CD4-positive, alpha-beta T cell (primary cell): ENCODE results near the gene CREB3L2. TPM values are rescaled to one million over a fixed set of nuclear protein-coding genes. Genes with fewer than 3 reads are reported as not detected.
A peak's percentile ranks its signal among the peaks of the same experiment; 100 is the strongest.

Experiments used
- ATAC-seq: fragments of 200-7000 bp; cut with Tn5 transposase; one replicate; pipeline ENCODE4 v1.10.0; 2022; ENCODE audit warnings: mild to moderate bottlenecking; ENCODE audit not compliant: poor library complexity
- CTCF ChIA-PET: fragments of 350-600 bp; sonication (Branson Sonifier 250); formaldehyde crosslinking; loops from one replicate; lab custom pipeline; 2021; ENCODE audit warnings: antibody characterized with exemption, inconsistent platforms; lab: Charles Lee
- POLR2A ChIA-PET: fragments of 350-600 bp; sonication (Branson Sonifier 250); formaldehyde crosslinking; loops from one replicate; lab custom pipeline; 2021; ENCODE audit warnings: antibody characterized with exemption, inconsistent platforms; lab: Charles Lee
- DNase-seq, 14 experiments: peaks; one replicate each; pipeline ENCODE4 v3.0.0-alpha.2; 2013 to 2020; ENCODE audit warnings: mixed read lengths in 2 of 14
- H3K27ac ChIP-seq, 2 donors: one replicate each; pipeline versions ENCODE4 v1.5.1 to v1.7.0; 2013; ENCODE audit warnings: low read length in 2 of 2, low read depth in 1 of 2, mild to moderate bottlenecking in 1 of 2
- H3K27me3 ChIP-seq, 2 experiments: 1 replicate in 1 of 2; 2 replicates in 1 of 2; pipeline versions ENCODE4 v1.6.1 to v1.7.0; 2013; ENCODE audit warnings: low read length in 2 of 2, control low read depth in 1 of 2, mild to moderate bottlenecking in 1 of 2, moderate library complexity in 1 of 2; ENCODE audit not compliant: insufficient read depth in 2 of 2, control insufficient read depth in 1 of 2
- H3K36me3 ChIP-seq: one replicate; pipeline ENCODE4 v1.6.1; 2013; ENCODE audit warnings: low read length, control low read depth; ENCODE audit not compliant: insufficient read depth
- H3K4me1 ChIP-seq: one replicate; pipeline ENCODE4 v1.6.1; 2013; ENCODE audit warnings: low read length, control low read depth; ENCODE audit not compliant: insufficient read depth
- H3K4me3 ChIP-seq: one replicate; pipeline ENCODE4 v1.5.1; 2013; ENCODE audit warnings: mild to moderate bottlenecking, low read length, moderate library complexity
- H3K9me3 ChIP-seq, 2 experiments: 1 replicate in 1 of 2; 2 replicates in 1 of 2; pipeline versions ENCODE4 v1.6.1 to v1.7.0; 2013; ENCODE audit warnings: low read length in 2 of 2, mild to moderate bottlenecking in 2 of 2, control low read depth in 1 of 2, moderate library complexity in 1 of 2; ENCODE audit not compliant: control insufficient read depth in 1 of 2, insufficient read depth in 1 of 2
- H3K27ac Mint-ChIP-seq: one replicate; pipeline ENCODE4 v1.8.0; 2020; ENCODE audit warnings: mixed read lengths
- H3K27me3 Mint-ChIP-seq: one replicate; pipeline ENCODE4 v1.8.0; 2021; ENCODE audit warnings: mixed read lengths
- H3K36me3 Mint-ChIP-seq: one replicate; pipeline ENCODE4 v1.8.0; 2021; ENCODE audit warnings: low read depth, mixed read lengths
- H3K4me1 Mint-ChIP-seq: one replicate; pipeline ENCODE4 v1.8.0; 2021; ENCODE audit warnings: low read depth, mixed read lengths
- H3K4me3 Mint-ChIP-seq: one replicate; pipeline ENCODE4 v1.8.0; 2020; ENCODE audit warnings: mild to moderate bottlenecking, mixed read lengths
- H3K9me3 Mint-ChIP-seq: one replicate; pipeline ENCODE4 v1.8.0; 2020; ENCODE audit warnings: mixed read lengths
- intact Hi-C, 2 experiments: fragments of 100-400 bp; cut with DNase I in 1 of 2; cut with micrococcal nuclease in 1 of 2; formaldehyde crosslinking; loops; one replicate each; pipeline versions ENCODE4 v1.15.1 to v1.9.0; 2023 to 2025; cut with DNase I, micrococcal nuclease
- total RNA-seq, 174 experiments: library from RNA in 2 of 174; stranded (reverse) in 2 of 174; gene quantifications; one replicate each; pipeline ENCODE4 v1.2.3 and lab custom pipeline; 2021 to 2026
- TF ChIP-seq, protein P1 (sequence below): fragments of 200-600 bp; IDR thresholded peaks from one replicate; pipeline ENCODE4 v1.8.0; 2022; ENCODE audit warnings: antibody characterized with exemption, mild to moderate bottlenecking

CREB3L2 gene
- total RNA-seq, 2 experiments from 2014 or later, result 11.7 to 12.9 TPM

DNA sequence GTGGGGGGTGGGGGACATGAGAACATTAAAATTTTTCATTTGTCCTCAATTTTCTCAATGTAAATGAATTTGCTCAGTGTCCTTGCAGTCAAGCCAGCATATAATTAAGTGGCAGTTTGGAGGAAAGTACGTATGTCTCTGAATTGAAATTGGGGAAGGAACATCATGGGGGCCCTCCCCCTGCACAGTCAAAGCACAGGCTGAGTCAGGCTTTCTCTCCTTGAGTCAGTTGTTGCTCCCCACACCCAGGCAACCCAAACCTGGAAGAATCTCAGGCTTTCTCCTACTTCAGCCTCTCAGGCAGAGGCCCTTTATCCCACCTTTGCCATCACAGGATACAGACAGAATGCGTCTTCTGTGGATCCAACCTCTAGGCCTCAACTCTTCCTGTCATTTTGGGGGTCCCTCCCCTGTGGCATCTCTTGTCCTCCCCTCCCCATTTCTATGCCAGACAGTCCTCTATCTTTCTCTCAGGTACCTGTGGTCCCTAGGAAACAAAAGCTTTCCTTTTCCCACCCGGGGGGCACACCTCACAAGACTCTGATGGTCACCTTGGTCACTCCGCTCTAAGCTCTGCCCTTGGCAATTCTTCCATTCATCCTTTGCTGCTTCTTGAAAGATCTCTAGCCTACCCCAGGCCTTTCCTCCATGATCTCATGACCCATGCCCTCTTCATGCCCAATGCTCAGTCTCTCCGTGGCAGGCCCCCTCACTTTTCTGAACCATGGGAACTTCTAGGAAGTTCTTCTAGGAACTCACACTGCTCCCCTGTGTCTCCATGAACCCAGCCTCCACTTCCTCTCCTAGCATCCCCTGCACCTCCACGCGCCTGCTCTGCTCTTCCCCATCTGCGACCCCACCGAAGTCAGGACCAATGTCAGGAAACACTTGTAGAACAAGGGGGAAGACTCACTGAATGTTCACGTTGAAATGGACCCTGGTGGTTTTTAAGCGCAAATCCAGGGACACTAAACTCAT, 40.4 kb downstream of the CREB3L2 start:
- no peak overlapping the region for H3K4me3 Mint-ChIP-seq
- Histone ChIP-seq H3K4me1 (peaks cover 2% of the 10 kb centered on the region), H3K27ac (no peak overlapping the region), H3K9me3 (no peaks in the 10 kb centered on the region), H3K36me3 (no peaks in the 10 kb centered on the region), H3K27me3 (no peaks in the 10 kb centered on the region), H3K4me3 (no peak overlapping the region)
- peak in 2 of 14 experiments; percentile 43 to 53 for DNase-seq
- H3K27ac Mint-ChIP-seq, result no peak overlapping the region
- no peak for ATAC-seq
- H3K27me3 Mint-ChIP-seq, result no peaks in the 10 kb centered on the region
- H3K9me3 Mint-ChIP-seq, result no peaks in the 10 kb centered on the region
- peaks cover 9% of the 10 kb centered on the region for H3K4me1 Mint-ChIP-seq
- CTCF ChIA-PET, result no interaction called here
- TF ChIP-seq, protein P1, sequence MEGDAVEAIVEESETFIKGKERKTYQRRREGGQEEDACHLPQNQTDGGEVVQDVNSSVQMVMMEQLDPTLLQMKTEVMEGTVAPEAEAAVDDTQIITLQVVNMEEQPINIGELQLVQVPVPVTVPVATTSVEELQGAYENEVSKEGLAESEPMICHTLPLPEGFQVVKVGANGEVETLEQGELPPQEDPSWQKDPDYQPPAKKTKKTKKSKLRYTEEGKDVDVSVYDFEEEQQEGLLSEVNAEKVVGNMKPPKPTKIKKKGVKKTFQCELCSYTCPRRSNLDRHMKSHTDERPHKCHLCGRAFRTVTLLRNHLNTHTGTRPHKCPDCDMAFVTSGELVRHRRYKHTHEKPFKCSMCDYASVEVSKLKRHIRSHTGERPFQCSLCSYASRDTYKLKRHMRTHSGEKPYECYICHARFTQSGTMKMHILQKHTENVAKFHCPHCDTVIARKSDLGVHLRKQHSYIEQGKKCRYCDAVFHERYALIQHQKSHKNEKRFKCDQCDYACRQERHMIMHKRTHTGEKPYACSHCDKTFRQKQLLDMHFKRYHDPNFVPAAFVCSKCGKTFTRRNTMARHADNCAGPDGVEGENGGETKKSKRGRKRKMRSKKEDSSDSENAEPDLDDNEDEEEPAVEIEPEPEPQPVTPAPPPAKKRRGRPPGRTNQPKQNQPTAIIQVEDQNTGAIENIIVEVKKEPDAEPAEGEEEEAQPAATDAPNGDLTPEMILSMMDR, result no peak
- H3K36me3 Mint-ChIP-seq, result no peaks in the 10 kb centered on the region
- intact Hi-C loops, result no loop called here
- POLR2A ChIA-PET, result no interaction called here

DNA sequence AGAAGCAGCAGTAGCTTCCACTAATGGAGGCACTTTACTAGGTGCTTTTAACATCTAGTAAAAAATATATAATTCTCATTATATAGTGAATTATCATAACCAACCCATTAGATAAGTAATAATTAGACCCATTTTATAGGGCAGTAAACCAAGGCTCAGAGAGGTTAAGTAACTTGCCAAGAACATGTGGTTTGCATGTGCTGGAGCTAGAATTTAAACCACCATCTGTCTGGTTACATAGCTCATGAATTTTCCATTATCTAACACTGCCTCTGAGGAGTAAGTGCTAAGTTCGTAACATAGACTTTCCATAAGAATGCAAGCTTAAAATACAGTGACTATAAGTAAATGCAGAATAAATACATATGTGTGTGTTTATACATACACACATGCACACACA, 41.9 kb downstream of the CREB3L2 start:
- POLR2A ChIA-PET, result no interaction called here
- H3K9me3 ChIP-seq, result no peaks in the 10 kb centered on the region
- no peaks in the 10 kb centered on the region for H3K27me3 ChIP-seq
- H3K4me3 Mint-ChIP-seq, result no peak overlapping the region
- DNase-seq (no peak), ATAC-seq (no peak)
- CTCF ChIA-PET, result no interaction called here
- no peak overlapping the region for H3K27ac ChIP-seq
- peaks cover 2% of the 10 kb centered on the region for H3K4me1 ChIP-seq
- H3K27me3 Mint-ChIP-seq, result no peaks in the 10 kb centered on the region
- H3K36me3 ChIP-seq, result no peaks in the 10 kb centered on the region
- no peaks in the 10 kb centered on the region for H3K9me3 Mint-ChIP-seq
- no peaks in the 10 kb centered on the region for H3K36me3 Mint-ChIP-seq
- TF ChIP-seq, protein P1, result no peak
- H3K4me1 Mint-ChIP-seq, result no peaks in the 10 kb centered on the region
- H3K4me3 ChIP-seq, result no peak overlapping the region
- intact Hi-C loops, result no loop called here
- H3K27ac Mint-ChIP-seq, result no peak overlapping the region

DNA sequence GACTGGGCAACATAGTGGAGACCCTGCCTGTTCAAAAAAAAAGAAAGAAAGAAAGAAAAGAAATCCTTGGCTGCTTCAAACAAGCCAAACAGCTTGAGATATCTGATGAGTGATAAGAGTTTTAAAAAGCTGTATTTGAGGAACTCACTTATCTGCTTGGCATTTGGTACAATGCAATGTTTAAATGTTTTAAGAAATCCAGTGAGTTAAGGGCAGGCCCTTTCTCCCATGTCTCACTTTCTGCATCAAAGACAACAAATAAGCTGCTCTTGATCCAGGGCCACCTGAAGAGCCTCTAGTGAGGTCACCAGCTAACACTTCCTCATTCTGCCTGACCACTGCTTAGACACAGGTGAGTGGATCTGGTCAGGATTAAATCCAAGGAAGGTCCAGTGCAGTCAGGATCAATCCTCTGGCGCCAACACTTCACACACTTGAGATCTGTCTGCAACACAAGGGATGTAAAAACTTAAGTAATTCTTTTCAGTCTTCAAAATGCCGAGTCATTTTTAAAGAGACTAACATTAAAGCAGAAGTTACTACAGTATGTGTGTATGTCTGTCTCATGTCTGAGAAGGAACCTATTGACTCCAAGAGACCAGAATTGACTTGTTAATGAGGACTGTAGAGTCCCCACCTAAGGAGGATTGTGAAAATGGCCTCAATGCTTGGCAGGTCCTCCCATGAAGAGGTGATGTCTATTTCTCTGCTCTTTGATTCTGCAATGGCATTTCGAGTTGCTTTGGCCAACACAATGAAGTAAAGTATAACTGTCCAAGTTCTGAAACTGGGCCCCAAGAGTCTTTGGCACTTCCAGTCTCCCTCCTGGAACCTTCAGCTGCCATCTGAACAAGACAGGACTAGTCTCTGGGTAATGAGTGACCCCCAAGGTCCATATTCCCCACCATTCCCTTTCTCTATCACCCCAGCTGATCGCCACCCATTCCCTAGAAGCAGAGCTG, 43.1 kb downstream of the CREB3L2 start:
- H3K27ac Mint-ChIP-seq, result no peak overlapping the region
- no peak overlapping the region for H3K4me3 Mint-ChIP-seq
- H3K4me1 Mint-ChIP-seq, result no peaks in the 10 kb centered on the region
- Histone ChIP-seq H3K36me3 (no peaks in the 10 kb centered on the region), H3K27me3 (no peaks in the 10 kb centered on the region), H3K4me3 (no peak overlapping the region), H3K4me1 (peaks cover 2% of the 10 kb centered on the region), H3K9me3 (no peaks in the 10 kb centered on the region), H3K27ac (no peak overlapping the region)
- intact Hi-C loops, result no loop called here
- TF ChIP-seq, protein P1, result no peak
- no peaks in the 10 kb centered on the region for H3K36me3 Mint-ChIP-seq
- ATAC-seq (no peak), DNase-seq (no peak)
- POLR2A ChIA-PET, result interaction anchor here (0.5 kb wide), 1 partner anchor 10 kb away, joined by 4 read pairs; no protein-coding TSS in a partner anchor
- H3K27me3 Mint-ChIP-seq, result no peaks in the 10 kb centered on the region
- no peaks in the 10 kb centered on the region for H3K9me3 Mint-ChIP-seq
- CTCF ChIA-PET, result no interaction called here
